Measurements from ENCODE around the gene FOXO1.

The FOXO1 gene

DNA sequence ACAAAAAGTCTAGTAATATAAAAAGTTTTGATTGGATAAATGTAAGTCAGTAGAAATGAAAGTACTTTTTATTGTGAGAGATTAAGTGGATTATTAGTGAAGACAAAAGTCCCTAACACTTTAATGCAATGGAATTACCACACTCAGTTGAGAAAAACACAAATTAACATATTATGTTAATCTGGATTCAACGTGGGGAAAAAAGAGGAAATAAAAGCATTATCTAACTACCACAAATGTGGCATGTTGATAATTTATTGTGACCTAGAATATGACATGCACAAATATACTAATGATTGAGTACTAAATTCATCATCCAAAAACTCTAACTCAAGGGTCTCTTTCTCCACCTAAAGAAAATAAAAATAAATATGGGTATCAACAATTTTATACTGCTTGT lies 41.5 kb downstream of the FOXO1 start:
- peaks cover 0 to 13% (median 11%) of the 10 kb centered on the region in 11 experiments; a peak in 16 of 22 replicates for H3K9me3 ChIP-seq (replicated peaks in 1 of 11)
- H3K36me3 ChIP-seq: peaks cover 0 to 52% (median 25%) of the 10 kb centered on the region in 11 experiments; a peak in 15 of 22 replicates
- H3K27me3 ChIP-seq: no peaks in the 10 kb centered on the region
- H4K20me1 ChIP-seq: peaks cover 0 to 95% (median 39%) of the 10 kb centered on the region in 11 experiments; a peak in 15 of 22 replicates
- H3K9ac ChIP-seq: no peak overlapping the region
- H3K4me2 ChIP-seq: peak overlapping the region in 2 of 11 experiments; percentile 8 to 18; a peak in 3 of 22 replicates
- no peak overlapping the region for H3K27ac ChIP-seq
- no peak overlapping the region for H3K4me3 ChIP-seq
- TF ChIP-seq Cebpa-rat (IDR thresholded peaks at IDR 0.05): no peak
- peaks cover 19 to 45% (median 29%) of the 10 kb centered on the region in 10 experiments; a peak in 19 of 20 replicates for H3K4me1 ChIP-seq

DNA sequence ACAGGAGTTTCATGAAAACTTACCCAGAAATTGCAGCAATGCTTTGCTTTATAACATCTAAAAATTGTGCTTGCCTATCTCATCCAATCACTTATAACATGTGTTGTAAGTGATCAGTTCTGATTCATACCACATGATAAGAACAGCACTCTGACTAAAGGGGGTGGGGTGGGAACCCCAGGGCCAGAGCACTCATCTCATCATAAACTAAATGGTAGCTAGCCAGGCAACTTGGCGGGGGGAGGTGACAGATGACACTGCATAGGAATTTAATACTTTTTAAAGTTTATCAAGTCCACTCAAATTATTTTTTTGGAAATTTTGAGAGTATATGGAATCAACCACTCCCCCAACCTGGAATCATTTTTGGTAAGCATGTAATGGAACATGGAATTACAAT lies 42.1 kb downstream of the FOXO1 start:
- peaks cover 0 to 59% (median 23%) of the 10 kb centered on the region in 11 experiments; a peak in 15 of 22 replicates for H3K36me3 ChIP-seq

DNA sequence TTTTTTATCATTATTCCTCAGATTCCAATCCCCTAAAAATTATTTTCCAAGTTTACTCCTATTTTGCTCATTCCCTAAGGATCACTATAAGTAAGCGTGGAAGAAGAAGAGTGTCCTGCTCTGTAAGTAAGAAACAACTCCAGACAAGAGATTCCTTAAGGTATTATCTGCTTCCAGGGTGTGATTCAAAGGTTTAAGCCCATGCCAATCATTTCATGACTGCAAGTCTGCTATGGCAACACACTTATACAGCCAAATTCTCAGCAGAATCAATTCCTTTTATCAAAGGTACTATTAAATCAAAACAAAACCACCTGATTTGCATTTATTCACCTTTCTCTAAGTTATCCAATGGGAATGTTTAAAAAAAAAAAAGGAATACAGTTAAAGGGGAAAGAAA lies 43.7 kb downstream of the FOXO1 start:
- Histone ChIP-seq H4K20me1 (peaks cover 0 to 95% (median 36%) of the 10 kb centered on the region in 11 experiments; a peak in 13 of 22 replicates), H3K9ac (no peak overlapping the region), H3K9me3 (replicated peaks in 1 of 11) (peaks cover 0 to 25% (median 12%) of the 10 kb centered on the region in 11 experiments; a peak in 16 of 22 replicates), H3K27ac (no peak overlapping the region), H3K4me2 (no peak overlapping the region), H3K4me3 (no peak overlapping the region), H3K27me3 (no peaks in the 10 kb centered on the region), H3K4me1 (peaks cover 14 to 31% (median 25%) of the 10 kb centered on the region in 10 experiments), H3K36me3 (peaks cover 0 to 64% (median 22%) of the 10 kb centered on the region in 11 experiments; a peak in 15 of 22 replicates)
- TF ChIP-seq Cebpa-rat (IDR thresholded peaks at IDR 0.05): no peak

More for the DNA sequence above, 42.1 kb downstream of the FOXO1 start:
- peaks cover 13 to 39% (median 23%) of the 10 kb centered on the region in 10 experiments; a peak in 19 of 20 replicates for H3K4me1 ChIP-seq
- H3K27me3 ChIP-seq: no peaks in the 10 kb centered on the region
- no peak overlapping the region for H3K27ac ChIP-seq
- no peak overlapping the region for H3K9ac ChIP-seq
- no peak overlapping the region for H3K4me3 ChIP-seq
- H3K9me3 ChIP-seq (replicated peaks in 1 of 11): peaks cover 0 to 19% (median 12%) of the 10 kb centered on the region in 11 experiments; a peak in 16 of 22 replicates
- no peak for TF ChIP-seq Cebpa-rat (IDR thresholded peaks at IDR 0.05)
- no peak overlapping the region for H3K4me2 ChIP-seq
- H4K20me1 ChIP-seq: peaks cover 0 to 95% (median 40%) of the 10 kb centered on the region in 11 experiments; a peak in 12 of 22 replicates

DNA sequence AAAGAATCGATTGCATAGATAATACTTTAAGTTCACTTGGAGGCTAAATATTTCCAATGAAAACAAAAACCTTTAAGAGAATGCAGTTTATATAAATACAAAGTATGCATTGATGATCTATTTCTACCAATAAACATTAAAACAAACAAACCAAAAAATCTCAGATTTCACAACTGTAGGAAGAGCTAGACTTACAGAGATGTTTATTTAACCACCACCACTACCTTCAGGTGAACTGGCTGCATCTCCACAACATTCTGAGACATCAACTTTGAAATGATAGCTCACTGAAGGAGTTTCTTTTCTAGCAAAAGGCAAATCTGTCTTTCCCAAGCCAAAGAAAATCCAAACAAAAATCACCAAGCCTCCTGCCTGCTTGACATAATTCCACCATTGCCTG lies 44.2 kb downstream of the FOXO1 start:
- no peak overlapping the region for H3K4me2 ChIP-seq
- no peaks in the 10 kb centered on the region for H3K27me3 ChIP-seq
- H3K27ac ChIP-seq: no peak overlapping the region
- H3K4me3 ChIP-seq: no peak overlapping the region
- peaks cover 11 to 32% (median 24%) of the 10 kb centered on the region in 10 experiments; a peak in 19 of 20 replicates for H3K4me1 ChIP-seq
- peaks cover 0 to 64% (median 23%) of the 10 kb centered on the region in 11 experiments; a peak in 15 of 22 replicates for H3K36me3 ChIP-seq
- no peak overlapping the region for H3K9ac ChIP-seq
- peaks cover 0 to 95% (median 35%) of the 10 kb centered on the region in 11 experiments; a peak in 13 of 22 replicates for H4K20me1 ChIP-seq
- H3K9me3 ChIP-seq (replicated peaks in 1 of 11): peaks cover 0 to 25% (median 12%) of the 10 kb centered on the region in 11 experiments; a peak in 16 of 22 replicates
- TF ChIP-seq Cebpa-rat (IDR thresholded peaks at IDR 0.05): no peak

DNA sequence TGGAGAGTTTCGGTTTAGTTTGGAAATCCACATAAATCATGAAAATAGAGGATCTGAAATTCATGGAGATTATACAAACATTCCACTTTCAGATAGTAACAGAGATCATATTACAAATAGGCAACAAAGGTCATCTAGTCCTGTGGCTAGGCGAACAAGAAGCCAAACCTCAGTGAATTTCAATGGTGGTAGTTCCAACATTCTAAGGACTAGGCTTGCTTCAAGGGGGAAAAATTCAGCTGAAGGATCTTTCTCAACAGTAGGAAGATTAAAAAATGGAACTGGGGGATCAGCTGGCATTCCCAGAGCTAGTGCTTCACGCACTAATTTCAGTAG lies 47.0 kb downstream of the FOXO1 start:
- H3K4me3 ChIP-seq: no peak overlapping the region
- H4K20me1 ChIP-seq: peaks cover 0 to 95% (median 47%) of the 10 kb centered on the region in 11 experiments; a peak in 12 of 22 replicates
- no peak overlapping the region for H3K27ac ChIP-seq
- peaks cover 0 to 25% (median 12%) of the 10 kb centered on the region in 11 experiments; a peak in 16 of 22 replicates for H3K9me3 ChIP-seq (replicated peaks in 1 of 11)
- peaks cover 0 to 63% (median 23%) of the 10 kb centered on the region in 11 experiments; a peak in 15 of 22 replicates for H3K36me3 ChIP-seq
- TF ChIP-seq Cebpa-rat (IDR thresholded peaks at IDR 0.05): no peak
- no peak overlapping the region for H3K9ac ChIP-seq
- H3K27me3 ChIP-seq: no peaks in the 10 kb centered on the region
- peaks cover 6 to 39% (median 21%) of the 10 kb centered on the region in 10 experiments for H3K4me1 ChIP-seq
- H3K4me2 ChIP-seq: no peak overlapping the region

- H3K36me3 ChIP-seq: peaks cover 0 to 61% (median 20%) of the 10 kb centered on the region in 11 experiments; a peak in 15 of 22 replicates
- peaks cover 0 to 25% (median 12%) of the 10 kb centered on the region in 11 experiments; a peak in 16 of 22 replicates for H3K9me3 ChIP-seq (replicated peaks in 1 of 11)
- H3K27ac ChIP-seq: no peak overlapping the region
- H3K27me3 ChIP-seq: no peaks in the 10 kb centered on the region
- H3K9ac ChIP-seq: no peak overlapping the region
- H3K4me2 ChIP-seq: no peak overlapping the region
- H3K4me1 ChIP-seq: peaks cover 12 to 45% (median 27%) of the 10 kb centered on the region in 10 experiments
- no peak overlapping the region for H3K4me3 ChIP-seq
- no peak for TF ChIP-seq Cebpa-rat (IDR thresholded peaks at IDR 0.05)
- H4K20me1 ChIP-seq: peaks cover 0 to 95% (median 49%) of the 10 kb centered on the region in 11 experiments; a peak in 14 of 22 replicates
Observed at GRCh38 chr13:40618581-40619478, 47.6 kb downstream of the FOXO1 start.

DNA sequence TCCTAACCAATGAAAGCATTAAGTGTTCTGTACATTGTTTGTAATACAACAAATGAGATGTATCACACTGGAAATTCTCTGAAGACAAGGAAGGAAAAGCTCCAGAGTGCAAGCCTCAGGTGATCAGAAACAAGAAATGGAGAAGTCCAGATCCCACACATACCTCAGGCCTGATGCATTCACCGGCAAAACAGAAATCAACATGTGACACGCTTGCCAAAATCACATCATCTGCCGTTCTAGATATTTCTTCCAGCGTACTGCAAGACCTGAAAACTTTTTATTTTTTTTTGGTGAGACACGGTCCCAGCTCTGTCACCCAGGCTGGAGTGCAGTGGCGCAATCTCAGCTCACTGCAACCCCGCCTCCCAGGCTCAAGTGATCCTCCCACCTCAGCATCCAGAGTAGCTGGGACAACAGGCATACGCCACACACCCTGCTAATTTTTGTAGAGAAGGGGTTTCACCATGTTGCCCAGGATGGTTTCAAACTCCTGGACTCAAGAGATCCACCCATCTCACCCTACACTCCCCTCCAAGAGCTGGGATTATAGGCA lies 48.6 kb downstream of the FOXO1 start:
- Histone ChIP-seq H3K27me3 (no peaks in the 10 kb centered on the region), H3K27ac (no peak overlapping the region), H3K9me3 (replicated peaks in 1 of 11) (peaks cover 0 to 25% (median 12%) of the 10 kb centered on the region in 11 experiments; a peak in 16 of 22 replicates), H3K4me1 (peaks cover 22 to 54% (median 37%) of the 10 kb centered on the region in 10 experiments), H3K9ac (no peak overlapping the region), H4K20me1 (peaks cover 0 to 95% (median 50%) of the 10 kb centered on the region in 11 experiments; a peak in 14 of 22 replicates), H3K4me2 (0 out of 22 replicates have a peak overlapping the region, but pooled peaks of 1 of the 11 experiments have one; percentile 6), H3K36me3 (peaks cover 0 to 53% (median 18%) of the 10 kb centered on the region in 11 experiments; a peak in 15 of 22 replicates), H3K4me3 (no peak overlapping the region)
- no peak for TF ChIP-seq Cebpa-rat (IDR thresholded peaks at IDR 0.05)

DNA sequence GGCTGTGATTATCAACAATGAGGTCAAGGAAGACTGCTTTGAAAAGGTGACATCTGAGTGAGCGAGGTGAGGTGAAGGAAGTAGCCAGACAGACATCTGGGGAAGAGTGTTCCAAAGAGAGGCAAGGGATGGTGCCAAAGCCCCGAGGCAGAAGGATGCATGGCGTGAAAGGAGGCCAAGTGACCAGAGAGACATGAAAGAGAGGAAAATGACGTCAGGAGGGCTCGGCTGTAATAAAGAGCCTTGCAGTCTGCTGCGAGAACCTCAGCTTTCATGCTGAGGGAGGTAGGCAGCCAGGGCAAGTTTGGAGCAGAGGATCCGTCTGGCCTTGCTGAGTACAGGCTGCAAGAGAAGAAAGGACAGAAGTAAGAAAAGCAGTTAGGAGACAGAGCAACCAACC lies 50.8 kb downstream of the FOXO1 start:
- H3K27ac ChIP-seq: no peak overlapping the region; a peak in 1 of 22 replicates
- peaks cover 0 to 18% (median 7%) of the 10 kb centered on the region in 11 experiments; a peak in 16 of 22 replicates for H3K9me3 ChIP-seq (replicated peaks in 1 of 11)
- H3K36me3 ChIP-seq: peaks cover 0 to 53% (median 24%) of the 10 kb centered on the region in 11 experiments; a peak in 13 of 22 replicates
- H3K27me3 ChIP-seq: no peaks in the 10 kb centered on the region
- peak overlapping the region in 7 of 11 experiments; percentile 73 to 88 (median 80); a peak in 7 of 22 replicates for H3K4me2 ChIP-seq
- peaks cover 26 to 56% (median 41%) of the 10 kb centered on the region in 10 experiments for H3K4me1 ChIP-seq
- H3K4me3 ChIP-seq: no peak overlapping the region
- no peak overlapping the region for H3K9ac ChIP-seq
- H4K20me1 ChIP-seq: peaks cover 0 to 100% (median 61%) of the 10 kb centered on the region in 11 experiments; a peak in 14 of 22 replicates
- TF ChIP-seq Cebpa-rat (IDR thresholded peaks at IDR 0.05): no peak
